GM19025 (cell line): ENCODE data around the gene ANKRD36.
"Not testable (repeated sequence)": the region's sequence is repeated elsewhere in the genome, so short reads cannot be mapped to it uniquely, and the experiment has no call there.

Experiments
- ATAC-seq: cut with Tn5 transposase; IDR thresholded peaks from one replicate; pipeline ENCODE4 v1.9.1; 2021; ENCODE audit warnings: mild to moderate bottlenecking, low read depth, moderate library complexity; ENCODE audit not compliant: unreplicated experiment

ANKRD36 gene

GRCh38 chr2:97112320-97113049, 468 bp upstream of the ANKRD36 start:
- ATAC-seq: not testable (repeated sequence)

DNA sequence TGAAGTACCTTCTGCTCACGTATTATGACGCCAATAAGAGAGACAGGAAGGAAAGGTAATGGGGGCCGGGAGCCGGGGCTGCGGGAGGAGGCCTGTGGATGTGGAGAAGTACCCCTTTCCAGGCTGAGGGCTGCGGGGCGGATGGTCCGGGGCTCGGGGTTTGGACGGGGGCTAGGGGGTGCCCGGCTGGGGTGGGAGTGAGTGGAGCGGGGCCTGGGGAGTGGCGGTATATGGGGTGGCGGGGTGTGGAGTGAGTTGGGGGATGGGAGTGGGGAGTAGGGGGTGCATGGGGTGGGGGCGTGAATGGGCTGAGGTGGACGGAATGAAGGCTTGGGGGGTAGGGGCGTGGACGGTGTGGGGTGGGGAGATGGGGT, 916 bp downstream of the ANKRD36 start:
- ATAC-seq: not testable (repeated sequence)

DNA sequence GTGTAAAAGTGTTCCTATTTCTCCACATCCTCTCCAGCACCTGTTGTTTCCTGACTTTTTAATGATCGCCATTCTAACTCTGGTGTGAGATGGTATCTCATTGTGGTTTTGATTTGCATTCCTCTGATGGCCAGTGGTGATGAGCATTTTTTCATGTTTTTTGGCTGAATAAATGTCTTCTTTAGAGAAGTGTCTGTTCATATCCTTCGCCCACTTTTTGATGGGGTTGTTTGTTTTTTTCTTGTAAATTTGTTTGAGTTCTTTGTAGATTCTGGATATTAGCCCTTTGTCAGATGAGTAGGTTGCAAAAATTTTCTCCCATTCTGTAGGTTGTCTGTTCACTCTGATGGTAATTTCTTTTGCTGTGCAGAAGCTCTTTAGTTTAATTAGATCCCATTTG, 16.1 kb downstream of the ANKRD36 start:
- not testable (repeated sequence) for ATAC-seq

DNA sequence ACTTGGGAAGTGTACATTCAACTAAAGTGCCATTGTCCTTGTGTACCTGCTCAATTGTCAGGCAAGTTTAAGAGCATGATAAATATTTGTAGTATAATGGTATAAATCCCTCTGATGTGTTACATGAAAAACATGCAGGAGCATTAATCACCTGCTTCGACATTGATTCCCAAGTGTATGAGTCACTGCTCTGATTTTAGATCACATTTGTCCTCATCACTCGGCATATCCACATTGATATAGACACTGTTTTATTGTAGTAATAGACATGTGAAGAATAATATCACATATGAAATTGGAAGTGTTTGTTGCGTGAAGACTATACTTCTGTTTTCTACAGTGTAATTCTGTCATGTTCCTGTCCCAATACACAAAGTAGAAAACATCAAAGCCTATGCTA, 31.1 kb downstream of the ANKRD36 start:
- not testable (repeated sequence) for ATAC-seq

- ATAC-seq: not testable (repeated sequence)
Measured at GRCh38 chr2:97166548-97166947, 53.6 kb downstream of the ANKRD36 start.

DNA sequence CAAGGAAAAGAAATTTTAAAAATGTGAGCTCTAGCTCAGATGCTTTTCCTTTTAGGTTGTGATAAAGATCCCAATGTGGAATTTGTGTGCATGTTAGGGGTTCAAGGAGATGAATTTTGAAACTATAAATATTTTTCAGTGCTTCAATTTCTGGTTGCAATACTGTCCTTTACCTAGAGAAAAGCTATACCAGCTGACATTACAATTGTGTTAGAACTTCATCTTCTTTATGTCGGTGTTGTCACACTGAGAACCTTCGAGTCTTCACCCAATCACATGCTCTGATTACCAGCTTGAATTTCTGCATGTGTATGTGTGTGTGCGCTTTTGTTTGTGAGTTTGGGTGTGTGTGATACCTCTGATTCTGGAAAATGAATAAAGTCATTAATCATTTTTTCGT, 55.0 kb downstream of the ANKRD36 start:
- ATAC-seq: not testable (repeated sequence)

GRCh38 chr2:97168583-97168982, 55.6 kb downstream of the ANKRD36 start:
- ATAC-seq: not testable (repeated sequence)

- ATAC-seq: not testable (repeated sequence)
Measured at GRCh38 chr2:97180391-97180790, 67.4 kb downstream of the ANKRD36 start.

DNA sequence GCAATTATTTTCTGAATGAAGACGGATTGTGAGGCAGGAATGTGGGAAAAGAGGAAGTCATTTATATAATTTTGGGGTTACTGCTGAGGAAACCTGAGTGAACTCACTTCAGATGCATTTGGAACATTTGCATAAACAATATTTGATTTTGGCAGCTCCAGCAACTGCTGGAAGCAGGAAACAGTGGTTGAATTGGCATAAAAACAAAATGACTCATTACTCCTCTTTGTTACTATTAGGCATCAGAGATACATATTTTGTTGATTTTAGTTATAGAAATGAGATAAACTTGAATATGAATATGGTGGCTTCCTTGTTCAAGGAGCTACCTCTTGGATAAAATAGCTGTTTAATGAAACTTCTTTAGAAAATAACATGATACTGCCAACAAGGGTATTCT, 82.4 kb downstream of the ANKRD36 start:
- not testable (repeated sequence) for ATAC-seq

- ATAC-seq: not testable (repeated sequence)
Measured at GRCh38 chr2:97197251-97197650, 84.3 kb downstream of the ANKRD36 start.

DNA sequence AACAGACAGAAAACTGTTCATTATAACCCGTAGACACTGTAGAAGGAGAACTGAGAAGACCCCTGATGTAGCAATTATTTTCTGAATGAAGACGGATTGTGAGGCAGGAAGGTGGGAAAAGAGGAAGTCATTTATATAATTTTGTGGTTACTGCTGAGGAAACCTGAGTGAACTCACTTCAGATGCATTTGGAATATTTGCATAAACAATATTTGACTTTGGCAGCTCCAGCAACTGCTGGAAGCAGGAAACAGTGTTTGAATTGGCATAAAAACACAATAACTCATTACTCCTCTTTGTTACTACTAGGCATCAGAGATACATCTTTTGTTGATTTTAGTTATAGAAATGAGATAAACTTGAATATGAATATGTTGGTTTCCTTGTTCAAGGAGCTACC, 87.9 kb downstream of the ANKRD36 start:
- ATAC-seq: not testable (repeated sequence)

GRCh38 chr2:97202643-97203250, 89.8 kb downstream of the ANKRD36 start:
- not testable (repeated sequence) for ATAC-seq

GRCh38 chr2:97210325-97210724, 97.4 kb downstream of the ANKRD36 start:
- no peak for ATAC-seq

GRCh38 chr2:97215025-97215424, 102.1 kb downstream of the ANKRD36 start:
- not testable (repeated sequence) for ATAC-seq

DNA sequence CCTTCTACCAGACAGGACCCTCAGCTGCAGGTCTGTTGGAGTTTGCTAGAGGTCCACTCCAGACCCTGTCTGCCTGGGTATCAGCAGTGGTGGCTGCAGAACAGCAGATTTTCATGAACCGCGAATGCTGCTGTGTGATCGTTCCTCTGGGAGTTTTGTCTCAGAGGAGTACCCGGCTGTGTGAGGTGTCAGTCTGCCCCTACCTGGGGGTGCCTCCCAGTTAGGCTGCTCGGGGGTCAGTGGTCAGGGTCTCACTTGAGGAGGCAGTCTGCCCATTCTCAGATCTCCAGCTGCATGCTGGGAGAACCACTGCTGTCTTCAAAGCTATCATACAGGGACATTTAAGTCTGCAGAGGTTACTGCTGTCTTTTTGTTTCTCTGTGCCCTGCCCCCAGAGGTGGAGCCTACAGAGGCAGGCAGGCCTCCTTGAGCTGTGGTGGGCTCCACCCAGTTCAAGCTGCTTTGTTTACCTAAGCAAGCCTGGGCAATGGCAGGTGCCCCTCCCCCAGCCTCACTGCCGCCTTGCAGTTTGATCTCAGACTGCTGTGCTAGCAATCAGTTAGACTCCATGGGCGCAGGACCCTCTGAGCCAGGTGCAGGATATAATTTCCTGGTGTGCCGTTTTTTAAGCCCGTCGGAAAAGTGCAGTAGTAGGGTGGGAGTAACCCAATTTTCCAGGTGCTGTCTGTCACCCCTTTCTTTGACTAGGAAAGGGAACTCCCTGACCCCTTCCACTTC, 118.1 kb downstream of the ANKRD36 start:
- not testable (repeated sequence) for ATAC-seq

GRCh38 chr2:97232981-97233380, 120.0 kb downstream of the ANKRD36 start:
- ATAC-seq: not testable (repeated sequence)

GRCh38 chr2:97233660-97234295, 120.8 kb downstream of the ANKRD36 start:
- not testable (repeated sequence) for ATAC-seq

- not testable (repeated sequence) for ATAC-seq
Measured at GRCh38 chr2:97261192-97261591, 148.2 kb downstream of the ANKRD36 start.

GRCh38 chr2:97266449-97266848, 153.5 kb downstream of the ANKRD36 start:
- not testable (repeated sequence) for ATAC-seq

DNA sequence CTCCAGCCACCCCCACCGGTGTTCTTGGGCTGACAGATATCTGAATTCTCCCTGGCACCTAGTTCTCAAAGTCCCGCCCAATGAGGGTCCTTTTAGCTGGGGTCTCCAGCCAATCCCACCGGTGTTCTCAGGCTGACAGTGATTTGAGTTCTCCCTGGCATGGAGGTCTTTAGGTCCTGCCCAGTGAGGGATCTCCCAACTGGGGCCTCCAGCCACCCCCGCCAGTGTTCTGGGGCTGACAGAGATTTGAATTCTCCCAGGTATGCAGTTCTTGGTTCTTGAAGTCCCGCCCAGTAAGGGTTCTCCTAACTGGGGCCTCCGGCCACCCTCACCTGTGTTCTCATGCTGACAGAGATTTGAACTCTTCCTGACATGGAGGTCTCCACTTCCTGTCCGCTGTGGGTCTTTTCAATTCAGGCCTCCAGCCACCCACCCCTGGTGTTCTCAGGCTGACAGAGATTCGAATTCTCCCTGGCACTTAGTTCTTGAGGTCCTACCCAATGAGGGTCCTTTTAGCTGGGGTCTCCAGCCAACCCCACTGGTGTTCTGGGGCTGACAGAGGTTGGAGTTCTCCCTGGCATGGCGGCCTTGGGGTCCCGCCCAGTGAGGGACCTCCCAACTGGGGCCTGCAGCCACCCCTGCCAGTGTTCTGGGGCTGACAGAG, 154.6 kb downstream of the ANKRD36 start:
- ATAC-seq: no peak
